ENCODE data around the gene UBE2E3. TPM values are rescaled to one million over a fixed set of nuclear protein-coding genes. Genes with fewer than 3 reads are reported as not detected.

UBE2E3 gene
- total and polyA plus RNA-seq, 2 of the 4 experiments (the other 2 are of a cell fraction): 106 to 114 TPM

- H4K5ac ChIP-seq (ENCODE audit: low read depth, low read length): no peak overlapping the region; the same call in 1 of the 2 replicates
- no peak overlapping the region for H3K9ac ChIP-seq (ENCODE audit: low read depth, low read length)
- H2AFZ ChIP-seq (replicated peaks; ENCODE audit: low read length, poor library complexity): no peak overlapping the region
- H3K4me2 ChIP-seq (ENCODE audit: low read depth, low read length): peak overlapping the region; percentile 62; the same call in 1 of the 2 replicates
- H3K4me1 ChIP-seq (ENCODE audit: control insufficient read depth, insufficient read depth, low read length): peaks cover 5% of the 10 kb centered on the region
- H4K20me1 ChIP-seq (ENCODE audit: insufficient read depth, low read length): peaks cover 17% of the 10 kb centered on the region; the same call in 1 of the 2 replicates
- H3K4ac ChIP-seq (ENCODE audit: low read depth, low read length): no peak overlapping the region
- H3K9me1 ChIP-seq (ENCODE audit: insufficient read depth, low read length): peaks cover 9% of the 10 kb centered on the region
- WGBS, 2 experiments (ENCODE audit: extremely low coverage in 2 of 2, insufficient read length in 1 of 2): no CpG with 5 or more reads among the region's 4 CpGs
- TF ChIP-seq RAD21 (IDR thresholded peaks at IDR 0.05; ENCODE audit: low read length) (no peak), FOS (IDR thresholded peaks at IDR 0.05; ENCODE audit: low read depth, low read length) (peak; percentile 54), CEBPB (IDR thresholded peaks at IDR 0.05; ENCODE audit: low read depth, low read length) (no peak), CHD1 (IDR thresholded peaks at IDR 0.05; ENCODE audit: low read depth, low read length) (no peak)
- POLR2A ChIA-PET (ENCODE audit: unreplicated experiment): no interaction called here
- H3K27me3 ChIP-seq (ENCODE audit: control insufficient read depth, insufficient read depth, low read length): no peaks in the 10 kb centered on the region
- dilution Hi-C loops (cut with HindIII; ENCODE audit: low sequenced_read_pairs, unreplicated experiment): no loop called here
- intact Hi-C loops (cut with micrococcal nuclease): no loop called here
- BruUV-seq (replicated peaks): no TSS peak
- ATAC-seq (ENCODE audit: low read depth): peak; percentile 52
- H3K79me1 ChIP-seq (ENCODE audit: low read depth in 1 of 2, low read length in 2 of 2): peaks cover 7 to 33% of the 10 kb centered on the region in 2 experiments
- no peak overlapping the region for H3K4me3 ChIP-seq (ENCODE audit: insufficient read depth, low read depth, low read length)
- H4K91ac ChIP-seq (ENCODE audit: insufficient read depth, low read depth, low read length): no peak overlapping the region
- H3K18ac ChIP-seq (ENCODE audit: low read depth, low read length): peak overlapping the region; percentile 83; the same call in 1 of the 2 replicates
- no peaks in the 10 kb centered on the region for H3K36me3 ChIP-seq (ENCODE audit: control insufficient read depth, insufficient read depth, low read length)
- H2BK120ac ChIP-seq (ENCODE audit: low read depth, low read length): no peak overlapping the region; the same call in 1 of the 2 replicates
- H3K9me3 ChIP-seq (ENCODE audit: control insufficient read depth, insufficient read depth, low read length): no peaks in the 10 kb centered on the region
- peak overlapping the region; percentile 66; the same call in 1 of the 2 replicates for H3K23ac ChIP-seq (ENCODE audit: low read depth, low read length)
- no peak overlapping the region; a peak in 1 of 4 replicates for H4K8ac ChIP-seq (ENCODE audit: low read depth in 2 of 2, low read length in 2 of 2)
- no peak overlapping the region for H2BK20ac ChIP-seq (ENCODE audit: low read depth, low read length)
- CTCF ChIA-PET: interaction anchor here (0.7 to 1.3 kb wide), 3 partner anchors 11 to 16 kb away, joined by 3 to 4 read pairs (median 3); no protein-coding TSS in a partner anchor
- peak overlapping the region; percentile 81 for H2BK5ac ChIP-seq (ENCODE audit: low read depth, low read length, poor library complexity, severe bottlenecking)
- H3K14ac ChIP-seq (replicated peaks; ENCODE audit: low read depth, low read length): no peak overlapping the region
- 0 out of 3 replicates have a peak overlapping the region, but pooled peaks have one; percentile 63 for H2BK15ac ChIP-seq (ENCODE audit: low read depth, low read length)
- H2AK5ac ChIP-seq (ENCODE audit: low read depth, low read length): no peak overlapping the region
- H2AK9ac ChIP-seq (replicated peaks; ENCODE audit: low read depth, low read length, poor library complexity): no peak overlapping the region
- DNase-seq: peak; percentile 80
- H3K56ac ChIP-seq (ENCODE audit: extremely low read depth, insufficient read depth, low read length): no peak overlapping the region
- in situ Hi-C loops (cut with MboI; ENCODE audit: low sequenced_read_pairs): no loop called here
- H3K27ac ChIP-seq (ENCODE audit: insufficient read depth, low read length): 0 out of 2 replicates have a peak overlapping the region, but pooled peaks have one; percentile 37
Observed at GRCh38 chr2:181036848-181037603, 56.6 kb downstream of the UBE2E3 start.
